UCSD-AML1 (cell line): Measurements from ENCODE around the gene PRKCZ.
"Not testable (repeated sequence)": the region's sequence is repeated elsewhere in the genome, so short reads cannot be mapped to it uniquely, and the experiment has no call there.

Experiments used
- DNase-seq: peaks from one replicate; lab custom pipeline; 2025; ENCODE audit not compliant: unreplicated experiment; lab: John Stamatoyannopoulos, UW

The PRKCZ gene

GRCh38 chr1:2133039-2133878 lies 83.0 kb downstream of the PRKCZ start:
- peak; percentile 99 for DNase-seq

- no peak for DNase-seq
These were observed 83.6 kb downstream of the PRKCZ start for GRCh38 chr1:2133879-2134215.

- no peak for DNase-seq
These were observed 84.0 kb downstream of the PRKCZ start for GRCh38 chr1:2134266-2134620.

- DNase-seq = no peak
These were observed 84.6 kb downstream of the PRKCZ start for GRCh38 chr1:2134621-2135307.

- DNase-seq = no peak
These were observed 85.2 kb downstream of the PRKCZ start for GRCh38 chr1:2135441-2135841.

GRCh38 chr1:2135941-2136340 lies 85.7 kb downstream of the PRKCZ start:
- DNase-seq = no peak

- no peak for DNase-seq
These were observed 86.4 kb downstream of the PRKCZ start for GRCh38 chr1:2136386-2137235.

- DNase-seq = no peak
These were observed 87.3 kb downstream of the PRKCZ start for GRCh38 chr1:2137257-2138121.

- not testable (repeated sequence) for DNase-seq
These were observed 88.9 kb downstream of the PRKCZ start for GRCh38 chr1:2139156-2139555.

- no peak for DNase-seq
These were observed 90.8 kb downstream of the PRKCZ start for GRCh38 chr1:2141025-2141424.

- no peak for DNase-seq
These were observed 93.7 kb downstream of the PRKCZ start for GRCh38 chr1:2143814-2144500.

- DNase-seq = no peak
These were observed 94.4 kb downstream of the PRKCZ start for GRCh38 chr1:2144501-2145090.

GRCh38 chr1:2145946-2146835 lies 96.0 kb downstream of the PRKCZ start:
- DNase-seq = no peak

GRCh38 chr1:2146836-2147517 lies 96.8 kb downstream of the PRKCZ start:
- no peak for DNase-seq

- DNase-seq = not testable (repeated sequence)
These were observed 97.7 kb downstream of the PRKCZ start for GRCh38 chr1:2147869-2148268.

GRCh38 chr1:2148691-2149090 lies 98.5 kb downstream of the PRKCZ start:
- DNase-seq = peak; percentile 74

GRCh38 chr1:2150801-2151200 lies 100.6 kb downstream of the PRKCZ start:
- DNase-seq = no peak

GRCh38 chr1:2151252-2151651 lies 101.0 kb downstream of the PRKCZ start:
- no peak for DNase-seq
